ENCODE measurements around the gene MAS1.

GRCh38 chr6:159931846-159932245 lies 41.1 kb downstream of the MAS1 start:
- no peak for TF ChIP-seq LBX2 (CRISPR knock-in tag; IDR thresholded peaks at IDR 0.05; ENCODE audit: borderline replicate concordance)
- TF ChIP-seq HNF4G (IDR thresholded peaks at IDR 0.05; ENCODE audit: borderline replicate concordance, low read depth, low read length) = no peak
- no peak for TF ChIP-seq HNF4G (CRISPR knock-in tag; IDR thresholded peaks at IDR 0.05; ENCODE audit: borderline replicate concordance, low read depth)
- no peak for TF ChIP-seq TARDBP (CRISPR knock-in tag; IDR thresholded peaks at IDR 0.05)
- no peak for TF ChIP-seq KDM5A (IDR thresholded peaks at IDR 0.05; ENCODE audit: borderline replicate concordance, low read length)
- no peak for TF ChIP-seq SUZ12 (IDR thresholded peaks at IDR 0.05; ENCODE audit: low read depth, low read length)
- no peak for TF ChIP-seq CEBPZ (IDR thresholded peaks at IDR 0.05; ENCODE audit: low read length)
- TF ChIP-seq PRDM10 (CRISPR knock-in tag; IDR thresholded peaks at IDR 0.05; ENCODE audit: low read depth) = no peak
- no peak for TF ChIP-seq ZNF274 (CRISPR knock-in tag; IDR thresholded peaks at IDR 0.05)
- TF ChIP-seq ZBTB34 (CRISPR knock-in tag; IDR thresholded peaks at IDR 0.05) = no peak
- no peak for TF ChIP-seq TBX3 (IDR thresholded peaks at IDR 0.05; ENCODE audit: borderline replicate concordance)
- no peak for TF ChIP-seq REPIN1 (CRISPR knock-in tag; IDR thresholded peaks at IDR 0.05; ENCODE audit: borderline replicate concordance, low read depth)
- no peak for TF ChIP-seq FOSL1 (CRISPR knock-in tag; IDR thresholded peaks at IDR 0.05; ENCODE audit: borderline replicate concordance)

Data from HepG2 (cell line).